Stimulated activated CD8-positive, alpha-beta memory T cell treated with anti-CD3 and anti-CD28 coated beads, Interleukin-15, amount 100 ng/mL, for 24 hours (primary cell): ENCODE measurements around the gene MAP2K5.
"Not testable (repeated sequence)": the region's sequence is repeated elsewhere in the genome, so short reads cannot be mapped to it uniquely, and the experiment has no call there.

Source experiments
- DNase-seq: peaks from one replicate; pipeline ENCODE4 v3.0.0-alpha.2; 2020; ENCODE audit warnings: low read depth

Gene MAP2K5

GRCh38 chr15:67672834-67673233 is 130.3 kb downstream of the MAP2K5 start:
- DNase-seq, result not testable (repeated sequence)

- DNase-seq, result no peak
These were observed 132.5 kb downstream of the MAP2K5 start for GRCh38 chr15:67674983-67675382.

GRCh38 chr15:67678089-67678488 is 135.6 kb downstream of the MAP2K5 start:
- no peak for DNase-seq

- no peak for DNase-seq
These were observed 136.5 kb downstream of the MAP2K5 start for GRCh38 chr15:67678993-67679392.

- no peak for DNase-seq
These were observed 138.1 kb downstream of the MAP2K5 start for GRCh38 chr15:67680641-67681040.

GRCh38 chr15:67685008-67685599 is 142.6 kb downstream of the MAP2K5 start:
- no peak for DNase-seq

GRCh38 chr15:67685716-67686115 is 143.2 kb downstream of the MAP2K5 start:
- DNase-seq, result no peak

- DNase-seq, result no peak
These were observed 148.4 kb downstream of the MAP2K5 start for GRCh38 chr15:67690936-67691335.

GRCh38 chr15:67691450-67691849 is 148.9 kb downstream of the MAP2K5 start:
- no peak for DNase-seq

- no peak for DNase-seq
These were observed 150.1 kb downstream of the MAP2K5 start for GRCh38 chr15:67692573-67692972.

- DNase-seq, result no peak
These were observed 153.6 kb downstream of the MAP2K5 start for GRCh38 chr15:67696087-67696486.

GRCh38 chr15:67700023-67700422 is 157.5 kb downstream of the MAP2K5 start:
- no peak for DNase-seq

GRCh38 chr15:67701669-67702068 is 159.2 kb downstream of the MAP2K5 start:
- no peak for DNase-seq

- DNase-seq, result no peak
These were observed 165.2 kb downstream of the MAP2K5 start for GRCh38 chr15:67707520-67708283.

- DNase-seq, result no peak
These were observed 166.0 kb downstream of the MAP2K5 start for GRCh38 chr15:67708500-67708899.

- DNase-seq, result no peak
These were observed 172.7 kb downstream of the MAP2K5 start for GRCh38 chr15:67715170-67715569.

GRCh38 chr15:67716171-67716570 is 173.7 kb downstream of the MAP2K5 start:
- no peak for DNase-seq

- no peak for DNase-seq
These were observed 175.3 kb downstream of the MAP2K5 start for GRCh38 chr15:67717776-67718175.

- no peak for DNase-seq
These were observed 176.9 kb downstream of the MAP2K5 start for GRCh38 chr15:67719330-67719959.

- no peak for DNase-seq
These were observed 178.2 kb downstream of the MAP2K5 start for GRCh38 chr15:67720556-67721175.

GRCh38 chr15:67722030-67722817 is 179.7 kb downstream of the MAP2K5 start:
- no peak for DNase-seq
